ENCODE results near the gene BLMH.

Gene BLMH

DNA sequence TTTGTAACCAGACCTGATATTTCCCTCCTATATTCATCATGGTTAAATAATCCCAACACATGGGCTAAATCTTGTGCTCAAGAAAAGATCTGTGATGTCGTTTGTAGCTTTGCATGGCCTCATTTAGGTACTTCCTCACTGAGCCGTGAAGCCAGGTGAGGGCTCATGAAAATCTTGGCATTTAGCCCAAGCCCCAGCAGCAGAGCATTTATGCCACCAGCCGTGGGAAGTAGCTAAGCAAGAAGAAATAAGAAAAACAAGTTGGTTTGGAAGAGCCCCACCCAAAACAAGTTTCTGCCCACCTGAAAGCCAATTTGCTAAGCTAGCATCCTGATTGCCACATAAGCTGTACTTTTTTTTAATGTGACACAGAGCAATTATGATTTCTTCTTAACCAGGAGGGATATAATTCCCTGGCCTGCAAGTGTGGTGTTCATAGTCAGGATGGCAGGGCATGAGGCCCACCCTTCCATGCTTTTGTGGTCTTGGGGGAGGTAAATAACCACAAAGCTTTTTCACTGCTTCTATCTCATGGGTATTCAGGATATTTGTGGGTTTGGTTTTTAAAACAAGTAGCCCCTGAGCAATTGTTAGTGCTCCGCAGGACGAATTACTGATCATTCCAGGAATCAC lies 31.6 kb upstream of the BLMH start:
- no peak overlapping the region for H3K4me3 ChIP-seq (ENCODE audit: low read depth, low read length)
- peak; percentile 58 for DNase-seq (ENCODE audit: low read depth)
- TF ChIP-seq, protein P1, sequence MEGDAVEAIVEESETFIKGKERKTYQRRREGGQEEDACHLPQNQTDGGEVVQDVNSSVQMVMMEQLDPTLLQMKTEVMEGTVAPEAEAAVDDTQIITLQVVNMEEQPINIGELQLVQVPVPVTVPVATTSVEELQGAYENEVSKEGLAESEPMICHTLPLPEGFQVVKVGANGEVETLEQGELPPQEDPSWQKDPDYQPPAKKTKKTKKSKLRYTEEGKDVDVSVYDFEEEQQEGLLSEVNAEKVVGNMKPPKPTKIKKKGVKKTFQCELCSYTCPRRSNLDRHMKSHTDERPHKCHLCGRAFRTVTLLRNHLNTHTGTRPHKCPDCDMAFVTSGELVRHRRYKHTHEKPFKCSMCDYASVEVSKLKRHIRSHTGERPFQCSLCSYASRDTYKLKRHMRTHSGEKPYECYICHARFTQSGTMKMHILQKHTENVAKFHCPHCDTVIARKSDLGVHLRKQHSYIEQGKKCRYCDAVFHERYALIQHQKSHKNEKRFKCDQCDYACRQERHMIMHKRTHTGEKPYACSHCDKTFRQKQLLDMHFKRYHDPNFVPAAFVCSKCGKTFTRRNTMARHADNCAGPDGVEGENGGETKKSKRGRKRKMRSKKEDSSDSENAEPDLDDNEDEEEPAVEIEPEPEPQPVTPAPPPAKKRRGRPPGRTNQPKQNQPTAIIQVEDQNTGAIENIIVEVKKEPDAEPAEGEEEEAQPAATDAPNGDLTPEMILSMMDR (IDR thresholded peaks at IDR 0.05; ENCODE audit: low read depth, low read length), result no peak
- TF ChIP-seq, protein P2, sequence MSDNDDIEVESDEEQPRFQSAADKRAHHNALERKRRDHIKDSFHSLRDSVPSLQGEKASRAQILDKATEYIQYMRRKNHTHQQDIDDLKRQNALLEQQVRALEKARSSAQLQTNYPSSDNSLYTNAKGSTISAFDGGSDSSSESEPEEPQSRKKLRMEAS (IDR thresholded peaks at IDR 0.05; ENCODE audit: low read depth, low read length), result no peak
- TF ChIP-seq MYC (IDR thresholded peaks at IDR 0.05; ENCODE audit: low read depth, low read length), result no peak

DNA sequence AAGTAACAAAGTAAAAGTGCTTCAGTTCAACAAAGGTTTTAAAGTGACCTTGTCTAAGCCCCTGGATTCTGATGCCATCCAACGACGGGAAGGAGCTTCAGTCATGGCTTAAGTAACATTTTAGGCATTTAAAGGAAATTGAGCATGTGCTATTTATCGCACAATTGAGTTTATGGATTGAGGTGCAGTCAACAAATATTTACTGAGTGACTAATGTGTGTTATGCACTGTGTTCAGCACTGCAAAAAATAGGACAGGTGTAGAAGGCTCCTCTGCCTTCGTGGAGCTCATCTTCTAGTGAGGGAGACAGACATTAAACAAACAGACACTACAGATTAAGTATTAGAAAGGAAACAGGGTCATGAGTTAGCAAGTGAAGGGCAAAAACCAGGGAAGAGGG lies 29.6 kb upstream of the BLMH start:
- DNase-seq (ENCODE audit: low read depth), result no peak
- TF ChIP-seq POLR2A (IDR thresholded peaks at IDR 0.05; ENCODE audit: extremely low read depth, insufficient read length) (no peak), MYC (IDR thresholded peaks at IDR 0.05; ENCODE audit: low read depth, low read length) (no peak)
- TF ChIP-seq, protein P2 (IDR thresholded peaks at IDR 0.05; ENCODE audit: low read depth, low read length), result no peak
- TF ChIP-seq, protein P1 (IDR thresholded peaks at IDR 0.05; ENCODE audit: low read depth, low read length), result no peak
- no peak overlapping the region for H3K4me3 ChIP-seq (ENCODE audit: low read depth, low read length)

DNA sequence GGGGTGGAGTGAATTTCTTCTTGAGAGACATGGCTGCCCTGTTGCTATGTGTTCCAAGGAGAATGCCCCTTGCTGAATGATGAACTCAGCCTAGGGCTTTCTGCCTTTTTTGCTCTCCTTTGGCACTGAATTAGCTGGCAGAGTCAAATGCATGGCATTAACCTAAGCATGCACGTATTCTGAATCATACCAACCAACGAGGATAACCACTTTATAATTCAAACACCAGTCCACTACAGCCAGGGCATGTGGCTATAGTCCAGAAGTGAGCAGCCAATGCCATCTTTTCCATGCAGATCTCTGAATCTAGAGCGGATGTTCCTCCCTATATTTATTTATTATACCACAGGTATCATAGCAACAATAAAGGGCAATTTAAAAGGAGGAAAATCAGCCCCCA lies 26.4 kb upstream of the BLMH start:
- TF ChIP-seq, protein P1 (IDR thresholded peaks at IDR 0.05; ENCODE audit: low read depth, low read length), result no peak
- TF ChIP-seq POLR2A (IDR thresholded peaks at IDR 0.05; ENCODE audit: extremely low read depth, insufficient read length) (no peak), MYC (IDR thresholded peaks at IDR 0.05; ENCODE audit: low read depth, low read length) (no peak)
- TF ChIP-seq, protein P2 (IDR thresholded peaks at IDR 0.05; ENCODE audit: low read depth, low read length), result no peak
- no peak for DNase-seq (ENCODE audit: low read depth)
- no peak overlapping the region for H3K4me3 ChIP-seq (ENCODE audit: low read depth, low read length)

DNA sequence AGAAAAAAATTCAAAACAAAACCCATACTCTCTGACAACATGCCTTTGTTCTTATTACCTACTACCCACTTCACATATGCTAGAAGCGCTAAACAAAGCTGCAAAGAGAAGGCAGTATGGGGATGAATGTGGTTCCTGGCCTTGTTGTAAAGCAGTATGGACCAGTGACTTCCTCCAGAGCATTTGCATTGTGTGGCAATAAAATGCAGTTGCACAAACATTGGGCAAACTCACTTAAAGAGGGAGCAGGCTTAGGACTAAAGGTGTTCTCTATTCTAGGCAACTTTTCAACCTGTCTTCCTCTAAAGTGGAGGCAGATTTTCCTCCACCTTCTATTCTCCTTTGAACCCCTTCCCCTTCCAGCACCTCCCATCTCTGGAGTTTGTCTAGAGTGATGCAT lies 25.0 kb upstream of the BLMH start:
- peak; percentile 60 for DNase-seq (ENCODE audit: low read depth)
- TF ChIP-seq POLR2A (IDR thresholded peaks at IDR 0.05; ENCODE audit: extremely low read depth, insufficient read length) (no peak), MYC (IDR thresholded peaks at IDR 0.05; ENCODE audit: low read depth, low read length) (no peak)
- TF ChIP-seq, protein P2 (IDR thresholded peaks at IDR 0.05; ENCODE audit: low read depth, low read length), result no peak
- TF ChIP-seq, protein P1 (IDR thresholded peaks at IDR 0.05; ENCODE audit: low read depth, low read length), result no peak
- H3K4me3 ChIP-seq (ENCODE audit: low read depth, low read length), result no peak overlapping the region

DNA sequence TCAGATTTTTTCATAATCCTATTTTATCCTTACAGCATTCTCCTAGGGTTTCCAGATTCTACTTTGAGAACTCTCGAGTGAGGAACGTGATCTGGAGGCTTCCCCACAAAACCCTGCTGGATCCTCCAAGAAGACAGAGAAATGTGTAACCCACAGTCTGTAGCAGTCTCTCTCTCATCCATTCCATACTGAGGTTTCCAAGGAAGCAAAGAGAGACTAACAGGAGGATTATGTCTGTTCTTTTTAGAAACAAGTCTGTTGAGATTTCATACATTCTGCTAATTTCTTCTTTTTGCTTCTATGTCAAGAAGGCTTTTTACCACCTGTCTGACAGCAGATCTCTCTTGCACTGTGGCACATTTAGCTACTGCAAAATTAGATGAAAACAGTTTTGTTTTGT lies 23.4 kb upstream of the BLMH start:
- TF ChIP-seq, protein P1 (IDR thresholded peaks at IDR 0.05; ENCODE audit: low read depth, low read length), result no peak
- no peak for TF ChIP-seq POLR2A (IDR thresholded peaks at IDR 0.05; ENCODE audit: extremely low read depth, insufficient read length)
- TF ChIP-seq MYC (IDR thresholded peaks at IDR 0.05; ENCODE audit: low read depth, low read length), result no peak
- TF ChIP-seq, protein P2 (IDR thresholded peaks at IDR 0.05; ENCODE audit: low read depth, low read length), result no peak

More for the DNA sequence above, 23.4 kb upstream of the BLMH start:
- DNase-seq (ENCODE audit: low read depth), result no peak
- no peak overlapping the region for H3K4me3 ChIP-seq (ENCODE audit: low read depth, low read length)
